GM21737 (cell line): ENCODE measurements around the gene BDKRB1.

ENCODE experiments used
- ATAC-seq: cut with Tn5 transposase; IDR thresholded peaks from one replicate; pipeline ENCODE4 v1.9.1; 2021; ENCODE audit warnings: mild to moderate bottlenecking, moderate library complexity; ENCODE audit not compliant: unreplicated experiment

The BDKRB1 gene

DNA sequence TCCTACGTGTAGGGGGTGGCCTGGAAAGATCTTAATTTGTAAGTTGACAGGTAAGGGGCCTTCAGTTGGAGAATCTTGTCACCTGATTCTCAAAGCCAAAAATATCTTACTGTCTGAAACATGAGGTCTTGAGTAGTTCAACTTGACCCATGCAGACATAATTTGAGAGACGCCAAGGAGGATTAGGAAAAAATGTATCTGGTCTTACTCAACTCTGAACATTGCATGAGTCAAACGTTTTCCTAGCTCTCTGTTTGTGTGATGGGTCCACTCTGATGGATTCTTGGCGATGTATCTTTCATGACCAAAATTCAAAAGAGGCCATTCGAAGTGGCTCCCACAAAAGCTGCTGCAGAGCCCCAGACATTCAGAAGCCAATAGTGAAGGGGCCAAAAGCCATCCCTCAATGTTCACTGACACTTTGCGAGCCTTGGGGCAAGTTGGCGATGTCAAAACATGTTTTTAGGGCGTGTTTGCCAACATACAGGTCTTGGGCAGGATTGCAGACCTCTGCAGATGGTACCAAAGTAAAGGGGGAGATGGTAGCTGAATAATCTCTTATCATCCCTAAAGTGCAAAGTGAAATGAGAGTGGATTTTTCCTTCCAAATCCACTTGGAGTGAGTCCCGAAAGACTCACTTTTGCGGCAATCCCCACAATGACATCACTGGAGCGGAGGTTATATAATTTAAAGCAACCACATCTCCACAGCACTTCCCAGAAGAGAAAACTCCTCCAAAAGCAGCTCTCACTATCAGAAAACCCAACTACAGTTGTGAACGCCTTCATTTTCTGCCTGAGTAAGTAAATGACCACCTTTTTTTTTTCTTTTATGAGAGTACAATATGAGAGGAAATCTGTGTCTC, at the start of gene BDKRB1:
TSS of gene BDKRB1 (plus strand) at position 710 of the 866 bp plus-strand sequence. CDS start 7,473 bp downstream, outside the sequence.
- ATAC-seq = no peak

DNA sequence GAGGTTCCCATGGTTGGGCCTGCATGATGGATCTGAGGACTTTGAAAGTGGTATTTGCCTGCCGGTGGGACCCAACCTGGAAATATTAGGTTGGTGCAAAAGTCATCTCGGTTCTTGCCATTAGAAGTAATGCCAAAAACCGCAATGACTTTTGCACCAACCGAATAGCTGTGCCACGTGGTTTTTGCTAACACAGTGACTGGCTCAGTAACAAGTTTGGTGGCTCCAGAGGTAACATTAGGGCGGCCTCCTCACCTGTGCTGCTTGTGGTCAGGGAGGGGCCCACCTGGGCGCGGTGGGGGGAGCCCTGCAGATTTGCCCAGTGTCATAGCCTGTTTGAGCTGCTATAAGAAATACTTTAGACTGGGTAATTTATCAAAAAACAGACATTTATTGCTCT, 49.5 kb upstream of the BDKRB1 start:
- no peak for ATAC-seq

DNA sequence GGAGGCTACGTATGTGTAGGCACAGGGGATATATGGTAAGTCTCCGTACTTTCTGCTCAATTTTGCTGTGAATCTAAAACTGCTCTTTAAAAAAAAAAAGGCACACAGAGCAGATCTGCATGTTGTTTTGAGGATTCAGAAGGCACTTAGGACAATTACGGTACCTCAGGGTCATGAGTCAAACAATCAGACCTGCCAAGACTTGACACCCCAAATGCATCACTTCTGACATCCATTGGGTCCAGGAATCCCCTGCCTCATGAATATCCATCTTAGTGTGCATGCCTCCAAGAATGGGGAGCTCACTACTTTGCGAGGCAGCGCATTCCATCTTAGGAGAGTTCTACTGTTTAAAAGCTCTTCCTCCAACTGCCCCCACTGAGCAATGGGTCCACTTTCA, 48.3 kb upstream of the BDKRB1 start:
- no peak for ATAC-seq

DNA sequence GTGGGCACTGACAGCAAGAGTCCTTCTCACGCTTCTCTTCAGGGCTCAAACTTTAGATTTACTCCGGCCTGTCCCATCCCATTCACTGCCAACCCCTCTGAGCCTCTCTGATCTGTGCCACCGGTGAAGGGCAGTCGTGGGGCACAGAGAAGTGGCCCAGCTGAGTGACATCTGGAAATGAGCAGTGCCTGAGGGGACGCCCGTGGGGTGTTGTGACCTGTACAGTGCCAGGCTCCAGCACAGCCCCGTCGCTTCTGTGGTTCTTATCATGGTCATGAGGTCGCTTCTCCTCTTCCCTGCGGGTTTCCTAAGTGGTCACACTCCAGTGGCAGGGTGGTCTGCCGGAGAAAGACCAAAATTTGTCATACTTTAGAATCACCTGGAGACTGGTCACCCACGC, 47.3 kb upstream of the BDKRB1 start:
- no peak for ATAC-seq

DNA sequence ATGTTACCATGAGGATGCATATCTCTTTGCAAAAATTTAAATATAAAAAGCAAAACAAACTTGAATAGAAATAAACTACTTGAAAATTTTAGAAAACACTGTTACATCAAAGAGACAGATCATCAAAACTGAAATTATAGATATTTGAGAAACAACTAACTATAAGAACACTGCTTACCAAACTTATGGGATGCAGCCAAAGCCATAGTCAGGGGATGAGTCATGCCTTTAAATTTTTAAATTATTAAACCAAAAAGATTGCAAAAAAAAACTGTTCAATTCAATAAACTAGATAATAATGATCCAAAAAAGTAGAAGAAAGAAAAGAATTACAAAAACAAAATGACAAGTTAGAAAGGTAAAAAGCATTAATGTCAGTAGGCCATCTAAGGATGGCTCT, 43.9 kb upstream of the BDKRB1 start:
- ATAC-seq = no peak

DNA sequence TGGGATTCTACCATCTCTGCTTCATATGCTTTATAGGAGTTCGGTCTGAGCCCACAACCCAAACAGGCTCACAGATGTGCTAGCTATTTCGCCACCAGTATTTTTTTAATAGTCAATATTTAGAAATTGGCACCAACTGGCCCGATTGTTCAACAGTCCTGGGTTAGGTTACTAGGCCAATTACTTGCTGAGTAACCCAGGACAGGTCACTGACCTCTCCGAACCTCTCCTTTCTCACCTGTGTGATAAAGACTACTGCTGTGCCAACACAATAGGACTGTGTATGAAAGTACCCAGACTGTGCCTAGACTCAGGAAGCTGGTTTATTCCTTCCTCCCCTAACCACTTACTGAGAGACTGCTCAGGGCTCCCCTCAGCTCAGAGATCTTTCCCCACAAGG, 43.1 kb upstream of the BDKRB1 start:
- ATAC-seq = no peak

DNA sequence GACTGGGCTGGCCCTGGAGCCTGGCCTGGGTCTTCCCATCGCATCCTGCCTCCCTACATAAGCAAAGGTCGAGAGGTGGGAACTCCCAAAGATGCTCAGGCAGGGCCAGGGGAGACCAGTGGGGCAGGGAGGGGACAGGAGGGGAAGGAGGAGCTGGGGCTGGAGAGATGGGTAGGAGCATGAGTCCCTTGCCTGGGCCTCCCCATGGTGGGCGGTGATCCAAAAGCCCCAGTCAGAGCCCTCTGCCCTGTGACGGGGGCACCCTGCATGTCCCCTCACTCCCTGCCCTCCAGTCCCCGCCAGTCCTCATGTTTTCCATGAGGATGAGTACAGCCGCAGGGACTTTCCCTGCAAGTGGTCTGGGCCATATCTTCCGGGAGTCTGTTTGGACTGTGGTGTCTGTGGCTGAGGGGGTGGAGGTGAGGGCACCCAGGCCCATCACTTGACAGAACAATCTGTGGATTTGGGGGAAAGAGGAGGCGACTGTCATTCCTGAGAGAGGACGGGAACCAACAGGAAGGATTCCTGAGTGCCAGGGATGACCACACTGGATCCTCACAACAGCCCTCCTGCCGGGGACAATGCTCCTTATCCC, 42.0 kb upstream of the BDKRB1 start:
- ATAC-seq = no peak

DNA sequence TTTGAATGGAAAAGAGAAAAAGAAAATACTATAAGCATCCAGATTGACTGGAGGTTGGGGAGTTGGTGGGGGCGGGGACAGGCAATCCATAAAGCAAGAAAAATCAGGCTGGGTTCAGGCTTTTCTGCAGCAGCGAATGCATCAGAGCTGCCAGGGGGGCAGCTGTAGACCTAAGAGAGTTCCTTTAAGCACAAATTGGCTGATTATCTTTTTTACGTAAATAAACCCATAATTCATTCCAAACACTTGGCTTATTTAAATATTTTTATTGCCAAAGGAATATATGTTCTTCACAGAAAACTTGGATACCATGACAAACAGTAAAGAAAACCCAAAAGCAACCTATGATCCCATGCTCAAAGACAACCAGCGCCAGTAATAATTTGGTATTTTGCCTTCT, 41.2 kb upstream of the BDKRB1 start:
- ATAC-seq = no peak

DNA sequence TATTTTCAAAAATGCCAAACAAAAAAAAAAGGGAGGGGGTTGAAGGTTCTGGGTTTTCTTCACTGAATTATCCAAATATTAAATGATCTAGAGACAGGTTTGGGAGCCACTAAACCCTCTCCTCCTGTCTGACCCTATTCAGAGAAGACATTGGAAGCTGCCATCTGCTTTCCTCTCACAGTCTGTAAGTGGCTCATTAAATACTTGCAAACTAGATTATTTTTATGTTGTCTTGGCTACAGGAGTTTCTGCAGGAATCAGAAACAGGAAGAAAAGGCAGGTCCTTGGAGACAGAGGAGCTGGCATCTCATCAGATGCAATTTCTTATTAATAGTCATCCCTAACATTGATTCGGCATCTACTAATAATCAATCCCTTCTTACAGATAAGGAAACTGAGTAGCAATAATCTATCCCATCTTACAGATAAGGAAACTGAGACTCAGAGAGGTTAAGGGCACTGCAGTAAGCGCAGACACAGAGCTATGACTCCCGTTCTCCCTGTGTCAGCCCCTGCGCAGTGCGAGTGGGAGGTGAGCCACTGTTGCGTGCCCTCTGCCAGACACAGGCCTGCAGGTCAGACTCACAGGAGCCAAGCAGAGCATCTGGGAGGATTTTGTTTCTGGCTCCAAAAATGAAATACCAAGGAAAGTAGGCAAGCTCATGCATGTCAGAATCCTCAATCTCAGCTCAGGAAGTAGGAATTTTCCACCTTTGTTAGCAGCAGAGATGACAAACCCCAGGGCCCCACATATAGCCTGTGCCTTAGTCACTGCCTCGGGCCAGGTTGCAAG, 40.4 kb upstream of the BDKRB1 start:
- ATAC-seq = no peak

DNA sequence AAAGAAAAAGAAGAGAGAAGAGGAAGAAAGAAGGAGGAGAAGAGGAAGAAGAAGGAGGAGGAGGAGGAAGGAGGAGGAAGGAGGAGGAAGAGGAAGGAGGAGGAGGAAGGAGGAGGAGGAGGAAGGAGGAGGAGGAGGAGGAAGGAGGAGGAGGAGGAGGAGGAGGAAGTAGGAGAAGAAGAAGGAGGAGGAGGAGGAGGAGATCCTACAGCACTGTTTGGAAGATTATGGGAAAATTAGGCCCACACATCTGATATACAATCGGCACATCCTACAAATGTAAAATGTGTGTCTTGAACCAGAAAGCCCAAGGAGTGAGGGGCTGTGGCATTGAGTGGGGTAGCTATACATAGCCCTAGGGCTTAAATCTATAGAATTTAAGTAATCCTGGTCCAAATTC, 39.4 kb upstream of the BDKRB1 start:
- ATAC-seq = no peak

DNA sequence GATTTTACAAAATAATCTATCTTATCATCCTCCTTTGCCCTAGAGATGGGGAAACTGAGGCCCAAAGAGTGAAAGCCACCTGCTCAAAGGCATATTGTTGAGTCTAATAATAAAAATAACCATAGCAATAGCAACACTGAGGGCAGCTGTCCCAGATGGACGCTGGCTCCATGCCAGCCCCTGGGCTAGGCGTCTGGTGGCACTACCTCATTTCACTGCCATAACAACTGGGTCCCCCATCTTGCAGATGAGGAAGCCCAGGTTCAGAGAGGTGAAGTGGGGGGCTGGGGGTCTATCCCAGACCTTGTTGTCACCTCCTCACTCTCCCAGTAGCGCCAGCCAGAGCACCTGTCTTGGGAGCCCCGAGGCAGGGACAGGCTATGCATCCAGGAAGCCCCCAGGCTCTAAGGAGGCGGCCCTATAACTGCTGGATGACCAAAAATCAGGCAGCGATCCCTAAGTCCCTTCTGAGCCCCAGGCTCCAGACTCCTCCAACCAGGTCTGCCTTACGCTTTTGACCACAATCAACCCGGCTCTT, 38.6 kb upstream of the BDKRB1 start:
- no peak for ATAC-seq

DNA sequence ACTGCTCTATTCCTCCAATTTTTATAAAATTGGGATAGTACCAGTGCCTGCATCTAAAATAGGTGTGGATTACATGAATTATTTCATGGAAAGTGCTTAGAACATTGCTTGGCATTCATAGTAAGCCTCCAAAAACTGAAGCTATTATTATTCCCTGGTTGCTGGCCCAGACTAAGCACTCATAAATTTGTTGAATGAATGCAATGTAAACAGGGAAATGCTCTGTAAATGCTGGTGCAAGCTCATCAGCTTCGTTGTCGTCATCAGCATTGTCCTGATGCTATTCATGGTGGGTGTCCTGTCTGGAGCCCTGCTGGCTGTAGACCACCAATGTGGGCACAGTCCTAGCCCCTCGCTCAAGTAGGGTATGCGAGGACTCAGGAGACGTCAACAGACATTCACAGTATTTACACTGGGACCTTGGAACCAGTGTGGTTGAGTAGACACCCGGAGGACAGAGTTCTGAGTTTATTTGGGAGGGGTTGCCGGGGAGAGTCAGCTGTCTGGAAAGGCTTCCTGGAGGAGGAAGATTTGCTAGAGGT, 34.8 kb upstream of the BDKRB1 start:
- ATAC-seq = no peak

DNA sequence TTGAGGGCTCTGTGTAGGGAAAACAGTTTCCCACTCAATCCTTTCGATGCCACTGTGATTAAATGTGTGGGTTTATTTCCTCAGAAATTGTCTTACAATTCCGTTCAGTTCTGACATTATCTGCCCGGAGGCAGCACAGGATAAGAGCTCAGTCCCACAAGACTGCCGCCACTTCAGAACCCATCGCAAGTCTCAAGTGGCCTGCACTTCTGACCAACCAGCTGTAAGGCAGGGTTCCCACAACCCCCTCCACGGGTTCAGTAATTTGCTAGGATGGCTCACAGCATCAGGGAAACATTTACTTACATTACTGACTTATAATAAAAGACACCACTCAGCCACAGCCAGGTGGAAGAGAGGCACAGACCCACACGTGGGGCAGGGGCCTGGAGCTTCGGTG, 34.2 kb upstream of the BDKRB1 start:
- no peak for ATAC-seq

DNA sequence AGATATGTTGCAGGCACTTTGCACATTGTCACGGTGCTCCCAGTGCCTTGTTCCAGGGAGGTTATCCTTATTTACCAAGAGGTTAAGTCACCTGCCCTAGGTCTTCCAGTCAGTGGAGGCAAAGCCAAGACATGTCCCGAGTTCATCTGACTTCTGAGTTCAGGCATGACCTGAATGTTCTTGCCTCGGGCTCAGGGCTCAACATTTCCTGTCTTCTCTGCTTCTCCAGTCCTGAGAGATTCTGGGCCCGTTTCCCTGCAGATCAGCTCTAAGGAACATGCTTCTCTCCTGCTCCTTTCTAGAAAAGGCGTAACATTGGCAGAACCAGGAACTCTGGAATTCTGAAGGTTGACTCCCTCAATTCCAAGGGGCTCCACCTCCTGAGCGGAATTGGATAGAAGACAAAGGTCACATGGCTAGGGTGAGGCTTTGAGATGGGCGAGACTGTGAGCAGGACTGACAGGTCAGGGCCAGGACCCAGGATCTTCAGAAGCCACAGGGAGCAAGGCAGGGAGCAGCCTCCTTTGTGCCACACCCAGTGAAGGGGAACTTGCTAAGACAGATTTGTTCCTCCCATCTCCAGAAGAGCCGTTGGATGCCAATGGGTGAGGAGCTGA, 31.4 kb upstream of the BDKRB1 start:
- ATAC-seq = no peak

DNA sequence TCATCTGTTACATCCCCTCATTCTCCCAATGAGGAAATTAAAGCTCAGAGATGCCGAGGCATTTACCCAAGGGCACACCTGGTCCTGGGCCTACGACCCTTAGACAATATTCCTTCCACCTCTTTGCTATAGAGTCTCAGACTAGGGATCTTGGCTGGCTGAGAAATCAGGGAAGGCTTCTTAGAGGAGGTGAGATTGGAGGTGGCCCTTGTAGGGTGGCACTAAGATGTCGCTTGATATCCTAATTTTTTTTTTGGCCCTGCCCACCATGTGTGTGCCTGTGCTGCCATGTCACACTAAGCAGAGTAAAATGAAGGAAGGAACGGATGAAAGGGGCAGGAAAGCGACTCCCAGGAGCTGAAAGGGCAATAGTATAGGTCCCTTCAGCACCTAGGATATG, 30.8 kb upstream of the BDKRB1 start:
- ATAC-seq = no peak

DNA sequence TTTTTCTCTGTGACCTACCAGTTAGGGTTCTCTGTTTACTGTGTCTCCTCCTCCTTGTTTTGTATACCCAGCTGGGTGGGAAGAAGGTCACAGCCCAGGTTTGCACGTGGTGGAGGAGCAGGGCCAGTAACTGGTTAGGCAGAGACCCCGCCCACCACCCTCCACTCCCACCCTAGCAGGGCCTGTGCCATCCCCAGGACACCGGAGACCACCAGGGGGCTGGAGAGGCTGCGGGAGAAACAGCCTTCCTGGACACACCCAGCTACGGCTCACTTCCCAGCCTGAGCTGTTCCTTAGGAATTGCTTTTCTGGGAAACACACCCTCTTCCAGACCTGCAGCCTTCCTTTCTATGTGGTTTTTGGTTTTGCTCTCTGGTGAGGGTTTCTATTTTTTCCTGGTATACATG, 30.3 kb upstream of the BDKRB1 start:
- ATAC-seq = no peak

DNA sequence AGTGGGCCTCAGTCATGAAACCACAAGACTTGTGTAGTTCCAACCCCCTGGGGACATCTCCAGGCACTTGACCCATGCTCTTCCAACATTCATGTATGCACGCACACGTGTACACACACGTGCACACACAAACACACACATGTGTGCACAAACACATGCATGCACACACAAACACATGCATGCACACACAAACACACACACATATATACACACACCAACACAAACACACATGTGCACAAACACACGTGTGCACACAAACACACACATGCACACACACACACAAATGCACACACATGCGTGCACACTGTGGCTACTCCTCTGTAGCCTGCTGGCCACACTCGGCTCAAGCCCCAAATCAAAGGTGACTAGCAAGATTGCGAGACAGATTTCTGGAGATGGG, 28.6 kb upstream of the BDKRB1 start:
- ATAC-seq = no peak

DNA sequence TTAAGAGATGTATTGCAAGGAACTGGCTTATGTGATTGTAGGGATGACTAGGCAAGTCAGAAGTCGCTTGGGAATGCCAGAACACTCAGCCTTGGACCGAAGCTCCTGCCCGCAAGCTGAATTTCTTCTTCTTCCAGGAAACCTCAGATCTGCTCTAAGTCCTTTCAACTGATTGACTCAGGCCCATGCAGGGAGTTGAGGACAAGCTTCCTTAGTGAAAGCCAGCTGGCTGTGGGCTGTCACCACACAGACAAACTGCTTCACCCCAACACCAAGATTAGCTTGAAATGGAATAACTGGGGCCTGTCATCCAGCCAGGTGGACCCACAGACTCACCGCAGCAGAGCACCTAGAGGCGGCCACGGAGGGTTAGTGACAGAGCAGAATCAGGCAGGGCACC, 26.7 kb upstream of the BDKRB1 start:
- no peak for ATAC-seq

DNA sequence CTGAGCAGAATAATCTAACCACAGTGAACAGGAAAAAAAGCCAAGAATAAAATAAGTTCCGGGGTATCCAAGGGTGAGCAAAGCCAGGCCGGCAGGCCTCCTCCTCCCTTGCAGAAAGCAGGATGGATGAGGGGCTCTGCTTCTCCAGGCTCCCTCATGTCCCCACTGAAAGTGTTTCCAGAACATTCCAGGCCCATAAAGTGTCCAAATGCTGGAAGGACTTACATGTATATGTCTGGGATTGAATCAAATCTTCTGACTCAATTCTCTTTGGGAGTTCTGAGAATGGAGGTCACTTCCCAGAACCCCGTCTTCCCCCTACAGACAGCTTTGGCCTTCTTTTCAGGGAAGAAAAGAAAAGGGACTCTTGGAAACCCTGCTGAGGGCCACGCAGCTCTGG, 25.0 kb upstream of the BDKRB1 start:
- no peak for ATAC-seq

DNA sequence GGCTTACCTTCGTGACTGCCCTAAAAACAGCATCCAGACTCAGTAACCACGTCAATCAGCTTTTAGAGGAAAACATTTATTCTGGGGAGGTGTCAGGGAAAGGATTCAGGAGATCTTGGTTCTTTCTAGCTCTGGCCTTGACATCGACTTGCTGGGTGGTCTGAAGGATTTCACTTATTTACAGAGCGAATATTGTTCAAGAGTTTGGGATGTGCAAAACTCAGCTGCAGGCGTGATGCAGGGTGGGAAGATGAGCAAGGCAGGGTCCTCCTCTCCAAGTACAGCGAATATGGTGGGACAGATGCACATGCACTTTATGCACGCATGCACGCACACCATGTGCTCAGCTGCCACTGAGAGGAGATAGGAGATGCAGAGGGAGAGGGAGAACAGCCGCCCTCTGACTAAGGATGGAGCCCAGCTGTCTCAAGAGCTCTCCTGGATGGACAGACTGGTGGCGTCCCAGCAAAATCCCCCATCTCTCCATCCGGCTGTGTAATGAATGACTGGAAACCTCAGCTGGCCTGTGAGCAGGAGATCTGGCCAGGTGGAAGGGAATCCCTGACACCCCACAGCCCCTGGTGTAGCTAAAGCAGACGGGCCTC, 24.4 kb upstream of the BDKRB1 start:
- no peak for ATAC-seq
